Measurements from ENCODE around the gene REST. TPM values are rescaled to one million over a fixed set of nuclear protein-coding genes. Genes with fewer than 3 reads are reported as not detected.
A peak's percentile ranks its signal among the peaks of the same experiment; 100 is the strongest.

The REST gene
- total and polyA plus RNA-seq, 2 of the 8 experiments (the other 6 are each of a cell fraction or from before 2014, with no cell fraction given), result 10.2 to 66.3 TPM

DNA sequence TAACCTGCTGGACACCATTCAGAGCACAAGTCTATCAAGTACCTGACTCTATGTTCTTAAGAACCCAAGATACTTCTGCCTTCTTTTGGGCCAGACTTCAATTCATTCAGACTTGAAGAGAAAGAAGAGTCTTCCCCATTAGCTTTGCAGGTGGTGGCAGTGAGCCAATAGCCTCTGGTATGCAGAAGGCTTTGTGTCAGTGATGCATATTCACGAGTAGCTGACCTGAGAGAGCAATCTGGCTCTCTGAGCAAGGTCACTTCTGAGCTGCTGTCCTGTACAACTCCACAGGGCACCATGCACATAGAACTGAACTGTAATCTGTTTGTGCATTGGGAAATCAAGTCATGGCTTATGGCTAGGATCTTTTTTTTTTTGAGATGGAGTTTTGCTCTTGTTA, 46.3 kb upstream of the REST start:
- Histone ChIP-seq H3K23ac (ENCODE audit: insufficient read length) (no peak overlapping the region), H3K36me3 (ENCODE audit: control insufficient read depth in 2 of 4, insufficient read depth in 4 of 4, low read length in 3 of 4) (no peaks in the 10 kb centered on the region), H3K4me1 (replicated peaks in 1 of 4; ENCODE audit: control insufficient read depth in 3 of 4, insufficient read depth in 4 of 4, low read length in 3 of 4) (no peaks in the 10 kb centered on the region), H2BK15ac (ENCODE audit: low read length) (no peak overlapping the region), H3K56ac (replicated peaks; ENCODE audit: insufficient read length, low read depth, low read length) (no peak overlapping the region), H3K14ac (ENCODE audit: insufficient read length) (no peak overlapping the region), H3K23me2 (ENCODE audit: low read depth, low read length) (no peaks in the 10 kb centered on the region), H2BK120ac (replicated peaks; ENCODE audit: low read depth, low read length) (no peak overlapping the region), H4K5ac (ENCODE audit: insufficient read length, low read depth, low read length) (no peak overlapping the region), H3K18ac (ENCODE audit: extremely low read depth, low read length) (no peak overlapping the region), H3K9me3 (ENCODE audit: insufficient read depth in 2 of 2, low read depth in 1 of 2, low read length in 1 of 2) (no peaks in the 10 kb centered on the region), H2BK5ac (ENCODE audit: low read depth, low read length) (no peak overlapping the region), H3K4ac (replicated peaks; ENCODE audit: insufficient read length, low read depth, low read length) (no peak overlapping the region), H3K27ac (ENCODE audit: low read depth, low read length) (no peak overlapping the region), H3K79me1 (ENCODE audit: low read depth, low read length) (no peaks in the 10 kb centered on the region), H3K4me2 (ENCODE audit: insufficient read depth in 1 of 2, low read depth in 2 of 2, low read length in 2 of 2) (no peak overlapping the region), H4K8ac (ENCODE audit: extremely low read depth, insufficient read depth, low read length) (no peak overlapping the region), H4K20me1 (replicated peaks in 1 of 2; ENCODE audit: control insufficient read depth in 1 of 2, insufficient read depth in 2 of 2, low read length in 2 of 2) (no peaks in the 10 kb centered on the region), H4K91ac (replicated peaks; ENCODE audit: insufficient read length, low read length) (no peak overlapping the region), H2AFZ (ENCODE audit: low read length) (no peak overlapping the region), H3K27me3 (replicated peaks in 1 of 4; ENCODE audit: control insufficient read depth in 3 of 4, extremely low read depth in 1 of 4, insufficient read depth in 3 of 4, low read length in 3 of 4) (no peaks in the 10 kb centered on the region), H2BK20ac (ENCODE audit: low read length) (no peak overlapping the region), H3K4me3 (ENCODE audit: extremely low read depth in 1 of 4, insufficient read depth in 2 of 4, low read depth in 3 of 4, low read length in 4 of 4) (no peak overlapping the region), H2AK5ac (ENCODE audit: low read depth, low read length) (no peak overlapping the region), H2BK12ac (ENCODE audit: low read depth, low read length) (no peak overlapping the region), H3K79me2 (ENCODE audit: control insufficient read depth in 1 of 2, insufficient read depth in 2 of 2, low read length in 2 of 2) (no peaks in the 10 kb centered on the region), H3K9ac (replicated peaks in 1 of 4; ENCODE audit: extremely low read depth in 1 of 4, low read depth in 3 of 4, low read length in 3 of 4) (no peak overlapping the region)
- FAIRE-seq (peak; percentile 77), DNase-seq (ENCODE audit: low read depth in 1 of 2, low spot score in 2 of 2) (no peak)
- no peak for TF ChIP-seq RNF2 (IDR thresholded peaks at IDR 0.05; ENCODE audit: borderline replicate concordance, low read depth, low read length, missing control alignments, poor library complexity, severe bottlenecking)
- TF ChIP-seq HDAC2 (IDR thresholded peaks at IDR 0.05; ENCODE audit: borderline replicate concordance in 1 of 2, low read depth in 2 of 2, low read length in 2 of 2), result no peak
- TF ChIP-seq SAP30 (IDR thresholded peaks at IDR 0.05; ENCODE audit: insufficient read depth, insufficient replicate concordance, low read length), result no peak
- TF ChIP-seq TEAD4 (IDR thresholded peaks at IDR 0.05; ENCODE audit: low read depth, low read length), result peak; percentile 30; the same call in 1 of the 2 replicates
- WGBS, 2 experiments (ENCODE audit: extremely low coverage in 1 of 2, insufficient coverage in 1 of 2, insufficient read length in 1 of 2, insufficient replicate concordance in 2 of 2, low coverage in 1 of 2, low lambda C conversion rate in 2 of 2, missing lambda C conversion rate in 1 of 2), result 40% methylated on average over 1 of the region's 1 CpG; no CpG with 5 or more reads in 1 of the 2 experiments
- ChIA-PET POLR2A (ENCODE audit: partially characterized antibody) (interaction anchor here (0.6 to 1.8 kb wide), 5 partner anchors 16 to 94 kb away, joined by 3 to 7 read pairs (median 3); partner anchors contain the start of gene REST), CTCF (ENCODE audit: partially characterized antibody) (interaction anchor here (0.6 to 2.0 kb wide), 5 partner anchors 9 to 31 kb away, joined by 3 to 5 read pairs (median 3); no protein-coding TSS in a partner anchor)

Data from H1 (cell line).